Activated B cell treated with CpG ODN at 0.5 μM for 24 hours (primary cell): ENCODE data around the gene HMGB2. TPM values are rescaled to one million over a fixed set of nuclear protein-coding genes. Genes with fewer than 3 reads are reported as not detected.

Experiments used
- ATAC-seq: fragments of 200-7000 bp; cut with Tn5 transposase; one replicate; pipeline ENCODE4 v1.10.0; 2021; ENCODE audit warnings: low read depth, mild to moderate bottlenecking, moderate library complexity
- CTCF ChIA-PET: fragments of 350-600 bp; sonication (Branson Sonifier 250); formaldehyde crosslinking; loops from one replicate; lab custom pipeline; 2021; ENCODE audit warnings: antibody characterized with exemption; lab: Charles Lee
- POLR2A ChIA-PET: fragments of 350-600 bp; sonication (Branson Sonifier 250); formaldehyde crosslinking; loops from one replicate; lab custom pipeline; 2021; ENCODE audit warnings: antibody characterized with exemption; lab: Charles Lee
- DNase-seq: peaks from one replicate; pipeline ENCODE4 v3.0.0; 2022
- H3K27ac Mint-ChIP-seq: one replicate; pipeline ENCODE4 v1.8.0; 2020; ENCODE audit warnings: mixed read lengths
- H3K27me3 Mint-ChIP-seq: one replicate; pipeline ENCODE4 v1.8.0; 2021; ENCODE audit warnings: mixed read lengths
- H3K36me3 Mint-ChIP-seq: one replicate; pipeline ENCODE4 v1.8.0; 2021; ENCODE audit warnings: low read depth, mixed read lengths
- H3K4me1 Mint-ChIP-seq: one replicate; pipeline ENCODE4 v1.8.0; 2021; ENCODE audit warnings: mixed read lengths
- H3K4me3 Mint-ChIP-seq: one replicate; pipeline ENCODE4 v1.8.0; 2020; ENCODE audit warnings: mild to moderate bottlenecking, mixed read lengths
- H3K9me3 Mint-ChIP-seq: one replicate; pipeline ENCODE4 v1.8.0; 2020; ENCODE audit warnings: mixed read lengths
- CTCF ChIP-seq: fragments of 200-600 bp; IDR thresholded peaks from one replicate; pipeline ENCODE4 v1.8.0; 2022; ENCODE audit warnings: antibody characterized with exemption, mild to moderate bottlenecking
- intact Hi-C: fragments of 100-400 bp; cut with micrococcal nuclease; formaldehyde crosslinking; loops from one replicate; pipeline ENCODE4 v1.15.1; 2024
- total RNA-seq: library from RNA; stranded (reverse); gene quantifications from 2 replicates; pipeline ENCODE4 v1.2.3, GENCODE V29; 2022

Gene HMGB2
- total RNA-seq, 1 donor from 2014 or later, result 63.2 TPM

- no peaks in the 10 kb centered on the region for H3K9me3 Mint-ChIP-seq
- H3K27me3 Mint-ChIP-seq, result no peaks in the 10 kb centered on the region
- ATAC-seq (no peak), DNase-seq (no peak)
- peaks cover 11% of the 10 kb centered on the region for H3K4me1 Mint-ChIP-seq
- no peak overlapping the region for H3K4me3 Mint-ChIP-seq
- POLR2A ChIA-PET, result interaction anchor here (1.3 kb wide), 1 partner anchor 35 kb away, joined by 11 read pairs; the partner anchor contains the start of gene HMGB2
- no peak overlapping the region for H3K27ac Mint-ChIP-seq
- peaks cover 14% of the 10 kb centered on the region for H3K36me3 Mint-ChIP-seq
- intact Hi-C loops, result no loop called here
- TF ChIP-seq CTCF, result no peak
- CTCF ChIA-PET, result no interaction called here
These were observed 33.8 kb upstream of the HMGB2 start for GRCh38 chr4:173367946-173368345.

- no peak for TF ChIP-seq CTCF
- Mint-ChIP-seq H3K4me3 (no peak overlapping the region), H3K36me3 (peaks cover 14% of the 10 kb centered on the region), H3K4me1 (peaks cover 11% of the 10 kb centered on the region), H3K27me3 (no peaks in the 10 kb centered on the region), H3K9me3 (no peaks in the 10 kb centered on the region), H3K27ac (no peak overlapping the region)
- DNase-seq, result no peak
- intact Hi-C loops, result no loop called here
- CTCF ChIA-PET, result no interaction called here
- ATAC-seq, result no peak
- POLR2A ChIA-PET, result interaction anchor here (1.3 kb wide), 1 partner anchor 34 kb away, joined by 11 read pairs; the partner anchor contains the start of gene HMGB2
These were observed 33.1 kb upstream of the HMGB2 start for GRCh38 chr4:173367285-173367684.

GRCh38 chr4:173365359-173365996 is 31.3 kb upstream of the HMGB2 start:
- ChIA-PET CTCF (no interaction called here), POLR2A (no interaction called here)
- Mint-ChIP-seq H3K4me1 (peaks cover 4% of the 10 kb centered on the region), H3K9me3 (no peaks in the 10 kb centered on the region), H3K27me3 (no peaks in the 10 kb centered on the region), H3K27ac (no peak overlapping the region), H3K4me3 (no peak overlapping the region), H3K36me3 (peaks cover 7% of the 10 kb centered on the region)
- intact Hi-C loops, result no loop called here
- no peak for ATAC-seq
- DNase-seq, result no peak
- no peak for TF ChIP-seq CTCF

GRCh38 chr4:173362666-173363065 is 28.5 kb upstream of the HMGB2 start:
- Mint-ChIP-seq H3K9me3 (peaks cover 2% of the 10 kb centered on the region), H3K27ac (no peak overlapping the region), H3K27me3 (no peaks in the 10 kb centered on the region), H3K4me3 (no peak overlapping the region), H3K4me1 (no peaks in the 10 kb centered on the region), H3K36me3 (no peaks in the 10 kb centered on the region)
- DNase-seq (no peak), ATAC-seq (no peak)
- ChIA-PET POLR2A (no interaction called here), CTCF (no interaction called here)
- intact Hi-C loops, result no loop called here
- no peak for TF ChIP-seq CTCF

- POLR2A ChIA-PET, result no interaction called here
- DNase-seq (no peak), ATAC-seq (no peak)
- no peak overlapping the region for H3K27ac Mint-ChIP-seq
- no peaks in the 10 kb centered on the region for H3K36me3 Mint-ChIP-seq
- H3K9me3 Mint-ChIP-seq, result peaks cover 2% of the 10 kb centered on the region
- H3K4me3 Mint-ChIP-seq, result no peak overlapping the region
- no peaks in the 10 kb centered on the region for H3K4me1 Mint-ChIP-seq
- CTCF ChIA-PET, result interaction anchor here (0.8 kb wide), 1 partner anchor 41 kb away, joined by 3 read pairs; no protein-coding TSS in a partner anchor
- TF ChIP-seq CTCF, result no peak
- intact Hi-C loops, result no loop called here
- H3K27me3 Mint-ChIP-seq, result no peaks in the 10 kb centered on the region
These were observed 26.5 kb upstream of the HMGB2 start for GRCh38 chr4:173360587-173361221.
